Measurements from ENCODE around the gene ANGEL1. TPM values are rescaled to one million over a fixed set of nuclear protein-coding genes. Genes with fewer than 3 reads are reported as not detected.

Gene ANGEL1
- total RNA-seq, 4 donors from 2014 or later, result 7.9 to 15.8 (median 11.3) TPM

- TF ChIP-seq POLR2A (IDR thresholded peaks at IDR 0.05; ENCODE audit: low read depth) (no peak), POLR2AphosphoS5 (IDR thresholded peaks at IDR 0.05) (no peak), EP300 (IDR thresholded peaks at IDR 0.05) (no peak), CTCF (IDR thresholded peaks at IDR 0.05) (no peak)
- Histone ChIP-seq H3K4me3 (no peak overlapping the region), H3K36me3 (no peaks in the 10 kb centered on the region), H3K9me3 (no peaks in the 10 kb centered on the region), H3K4me1 (no peaks in the 10 kb centered on the region), H3K27me3 (no peaks in the 10 kb centered on the region), H3K27ac (replicated peaks in 1 of 4) (no peak overlapping the region)
- WGBS, result 81% methylated on average over 7 of the region's 7 CpGs
- no peak for DNase-seq (ENCODE audit: extremely low spot score)
- intact Hi-C loops (cut with DNase I), result no loop called here
Measured at GRCh38 chr14:76753541-76754198, 59.0 kb downstream of the ANGEL1 start.

- H3K4me1 ChIP-seq, result no peaks in the 10 kb centered on the region
- H3K9me3 ChIP-seq, result no peaks in the 10 kb centered on the region
- peak; percentile 78 for DNase-seq (ENCODE audit: extremely low spot score)
- H3K36me3 ChIP-seq, result no peaks in the 10 kb centered on the region
- H3K4me3 ChIP-seq, result no peak overlapping the region
- intact Hi-C loops (cut with DNase I), result no loop called here
- H3K27me3 ChIP-seq, result no peaks in the 10 kb centered on the region
- TF ChIP-seq CTCF (IDR thresholded peaks at IDR 0.05) (no peak), EP300 (IDR thresholded peaks at IDR 0.05) (no peak), POLR2A (IDR thresholded peaks at IDR 0.05; ENCODE audit: low read depth) (no peak), POLR2AphosphoS5 (IDR thresholded peaks at IDR 0.05) (no peak)
- 86% methylated on average over 5 of the region's 6 CpGs for WGBS
- H3K27ac ChIP-seq (replicated peaks in 1 of 4), result no peak overlapping the region
Measured at GRCh38 chr14:76752744-76753143, 59.9 kb downstream of the ANGEL1 start.

- no peaks in the 10 kb centered on the region for H3K27me3 ChIP-seq
- 94% methylated on average over 7 of the region's 7 CpGs for WGBS
- TF ChIP-seq EP300 (IDR thresholded peaks at IDR 0.05), result no peak
- no peak for TF ChIP-seq POLR2A (IDR thresholded peaks at IDR 0.05; ENCODE audit: low read depth)
- no peak for TF ChIP-seq POLR2AphosphoS5 (IDR thresholded peaks at IDR 0.05)
- TF ChIP-seq CTCF (IDR thresholded peaks at IDR 0.05), result no peak
- H3K27ac ChIP-seq (replicated peaks in 1 of 4), result no peak overlapping the region
- intact Hi-C loops (cut with DNase I), result no loop called here
- DNase-seq (ENCODE audit: extremely low spot score), result no peak
- peaks cover 0 to 17% (median 15%) of the 10 kb centered on the region in 4 donors for H3K9me3 ChIP-seq
- peaks cover 0 to 10% (median 0%) of the 10 kb centered on the region in 4 donors for H3K36me3 ChIP-seq
- H3K4me3 ChIP-seq, result no peak overlapping the region
- no peaks in the 10 kb centered on the region for H3K4me1 ChIP-seq
Measured at GRCh38 chr14:76742966-76743365, 69.7 kb downstream of the ANGEL1 start.

GRCh38 chr14:76742185-76742584 is 70.5 kb downstream of the ANGEL1 start:
- TF ChIP-seq POLR2AphosphoS5 (IDR thresholded peaks at IDR 0.05) (no peak), EP300 (IDR thresholded peaks at IDR 0.05) (no peak), POLR2A (IDR thresholded peaks at IDR 0.05; ENCODE audit: low read depth) (no peak), CTCF (IDR thresholded peaks at IDR 0.05) (no peak)
- WGBS, result 96% methylated on average over 6 of the region's 6 CpGs
- H3K27me3 ChIP-seq, result no peaks in the 10 kb centered on the region
- H3K4me1 ChIP-seq, result no peaks in the 10 kb centered on the region
- peaks cover 0 to 17% (median 15%) of the 10 kb centered on the region in 4 donors for H3K9me3 ChIP-seq
- DNase-seq (ENCODE audit: extremely low spot score), result no peak
- H3K36me3 ChIP-seq, result peaks cover 0 to 10% (median 0%) of the 10 kb centered on the region in 4 donors
- no peak overlapping the region for H3K27ac ChIP-seq (replicated peaks in 1 of 4)
- H3K4me3 ChIP-seq, result no peak overlapping the region
- intact Hi-C loops (cut with DNase I), result no loop called here

GRCh38 chr14:76741074-76741473 is 71.6 kb downstream of the ANGEL1 start:
- Histone ChIP-seq H3K27me3 (no peaks in the 10 kb centered on the region), H3K27ac (replicated peaks in 1 of 4) (no peak overlapping the region), H3K36me3 (peaks cover 0 to 10% (median 0%) of the 10 kb centered on the region in 4 donors), H3K4me3 (no peak overlapping the region), H3K4me1 (no peaks in the 10 kb centered on the region), H3K9me3 (peaks cover 0 to 17% (median 15%) of the 10 kb centered on the region in 4 donors)
- 96% methylated on average over 1 of the region's 1 CpG for WGBS
- no peak for DNase-seq (ENCODE audit: extremely low spot score)
- intact Hi-C loops (cut with DNase I), result no loop called here
- TF ChIP-seq CTCF (IDR thresholded peaks at IDR 0.05), result no peak
